GM20000 (cell line): ENCODE results near the gene AP2S1.
A peak's percentile ranks its signal among the peaks of the same experiment; 100 is the strongest.

Source experiments
- DNase-seq: peaks from one replicate; pipeline ENCODE4 v3.0.0; 2012; ENCODE audit warnings: low spot score
- TF ChIP-seq, protein P1 (sequence below): IDR thresholded peaks from 2 replicates; pipeline ENCODE4 v1.5.1; 2012; ENCODE audit warnings: mild to moderate bottlenecking, control low read depth; ENCODE audit errors: extremely low read depth, missing control alignments

The AP2S1 gene

DNA sequence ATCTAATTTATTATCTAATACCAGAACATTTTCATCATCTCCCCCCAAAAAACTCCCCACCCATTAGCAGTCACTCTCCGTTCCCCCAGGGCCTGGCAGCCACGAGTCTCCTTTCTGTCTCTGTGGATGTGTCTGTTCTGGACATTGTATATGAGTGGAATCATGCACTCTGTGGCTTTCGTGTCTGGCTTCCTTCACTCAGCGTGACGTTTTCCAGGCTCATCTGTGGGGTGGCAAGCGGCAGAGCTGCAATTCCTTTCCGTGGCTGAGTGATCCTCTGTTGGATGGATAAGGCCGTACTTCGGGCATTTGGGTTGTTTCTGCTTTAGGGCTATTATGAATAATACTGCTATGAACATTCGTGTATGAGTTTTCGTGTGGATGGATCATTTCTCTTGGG is 3.1 kb downstream of the AP2S1 start:
- no peak for DNase-seq
- TF ChIP-seq, protein P1, sequence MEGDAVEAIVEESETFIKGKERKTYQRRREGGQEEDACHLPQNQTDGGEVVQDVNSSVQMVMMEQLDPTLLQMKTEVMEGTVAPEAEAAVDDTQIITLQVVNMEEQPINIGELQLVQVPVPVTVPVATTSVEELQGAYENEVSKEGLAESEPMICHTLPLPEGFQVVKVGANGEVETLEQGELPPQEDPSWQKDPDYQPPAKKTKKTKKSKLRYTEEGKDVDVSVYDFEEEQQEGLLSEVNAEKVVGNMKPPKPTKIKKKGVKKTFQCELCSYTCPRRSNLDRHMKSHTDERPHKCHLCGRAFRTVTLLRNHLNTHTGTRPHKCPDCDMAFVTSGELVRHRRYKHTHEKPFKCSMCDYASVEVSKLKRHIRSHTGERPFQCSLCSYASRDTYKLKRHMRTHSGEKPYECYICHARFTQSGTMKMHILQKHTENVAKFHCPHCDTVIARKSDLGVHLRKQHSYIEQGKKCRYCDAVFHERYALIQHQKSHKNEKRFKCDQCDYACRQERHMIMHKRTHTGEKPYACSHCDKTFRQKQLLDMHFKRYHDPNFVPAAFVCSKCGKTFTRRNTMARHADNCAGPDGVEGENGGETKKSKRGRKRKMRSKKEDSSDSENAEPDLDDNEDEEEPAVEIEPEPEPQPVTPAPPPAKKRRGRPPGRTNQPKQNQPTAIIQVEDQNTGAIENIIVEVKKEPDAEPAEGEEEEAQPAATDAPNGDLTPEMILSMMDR = no peak

DNA sequence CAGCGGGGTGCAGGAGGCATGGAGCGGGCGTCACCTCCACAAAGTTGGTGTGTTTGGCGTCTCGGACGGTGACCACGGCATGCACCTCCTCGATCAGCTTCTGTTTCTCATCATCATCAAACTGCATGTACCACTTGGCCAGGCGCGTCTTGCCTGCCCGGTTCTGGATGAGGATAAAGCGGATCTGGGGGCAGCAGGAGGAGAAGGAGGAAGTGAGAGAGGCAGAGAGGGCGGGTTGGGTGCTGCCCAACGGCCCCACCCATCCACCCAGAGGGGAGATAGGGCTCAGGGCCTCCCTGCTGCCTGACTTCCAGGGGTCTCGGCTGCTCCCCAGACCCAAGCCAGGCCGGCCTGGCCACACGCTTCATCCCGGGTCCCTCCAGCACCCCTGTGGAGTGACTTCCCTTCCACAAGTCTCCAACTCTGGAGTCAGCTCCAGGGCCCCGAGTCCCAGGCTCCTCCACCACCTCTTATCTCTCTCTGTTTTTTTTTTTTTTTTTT is 4.6 kb downstream of the AP2S1 start:
- no peak for DNase-seq
- TF ChIP-seq, protein P1 = no peak

DNA sequence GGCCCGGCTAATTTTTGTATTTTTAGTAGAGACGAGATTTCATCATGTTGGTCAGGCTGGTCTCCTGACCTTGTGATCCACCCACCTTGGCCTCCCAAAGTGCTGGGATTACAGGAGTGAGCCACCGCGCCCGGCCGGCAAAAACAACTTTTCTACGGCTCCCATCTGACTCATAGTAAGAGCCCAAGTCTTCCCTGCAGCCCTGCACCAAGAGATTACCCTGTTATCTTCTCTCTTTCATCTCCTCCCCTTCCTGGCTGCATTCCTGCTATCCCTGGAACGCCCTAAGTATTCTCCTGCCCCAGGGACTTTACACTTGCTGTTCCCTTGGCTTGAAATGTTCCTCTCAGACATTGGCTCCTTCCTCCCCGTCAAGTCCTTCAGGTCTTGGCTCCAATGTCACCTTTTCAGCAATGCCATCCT is 6.6 kb downstream of the AP2S1 start:
- DNase-seq = no peak
- TF ChIP-seq, protein P1 = no peak

DNA sequence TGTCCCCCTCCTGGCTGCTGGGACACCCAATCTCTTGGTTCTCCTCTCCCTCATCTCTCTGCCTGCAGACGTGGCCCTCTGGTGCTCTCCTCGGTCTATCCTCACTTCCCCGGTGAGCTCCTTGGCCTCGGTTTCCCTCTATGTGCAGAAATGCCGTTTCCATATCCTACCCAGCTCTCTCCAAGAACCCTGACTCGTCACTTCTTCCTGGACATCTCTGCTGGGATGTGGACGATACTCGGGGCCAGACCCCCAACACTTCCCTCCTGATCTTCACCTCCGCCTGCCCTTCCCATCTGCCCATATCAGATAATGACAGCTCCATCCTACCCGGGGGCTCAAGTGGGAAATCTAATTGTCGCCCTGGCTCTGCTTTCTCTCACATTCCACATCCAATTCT is 7.9 kb downstream of the AP2S1 start:
- no peak for DNase-seq

DNA sequence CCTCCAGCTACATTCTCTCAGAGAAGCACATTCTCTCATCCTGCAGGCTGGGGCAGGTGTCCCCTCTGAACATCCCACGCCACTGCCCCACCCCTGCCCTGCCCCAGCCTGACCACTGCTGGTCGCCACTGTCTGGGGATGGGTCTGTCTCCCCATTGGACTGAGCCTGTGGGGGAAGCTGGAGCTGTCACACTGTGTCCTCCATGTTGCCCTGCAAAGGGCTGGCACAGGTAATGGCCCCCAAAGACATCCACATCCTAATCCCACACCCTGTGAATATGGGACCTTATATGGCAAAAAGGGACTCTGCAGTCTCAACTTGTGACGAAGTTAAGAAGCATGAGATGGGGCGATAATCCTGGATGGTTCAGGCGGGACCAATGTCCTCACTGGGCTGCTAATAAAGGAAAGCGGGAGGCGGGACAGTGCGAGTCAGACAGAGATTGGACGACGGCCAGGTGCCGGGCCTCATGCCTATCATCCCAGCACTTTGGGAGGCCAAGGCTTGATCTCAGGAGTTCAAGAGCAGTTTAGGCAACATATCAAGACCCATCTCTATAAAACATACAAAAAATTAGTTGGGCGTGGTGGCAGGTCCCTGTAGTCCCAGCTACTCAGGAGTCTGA is 9.1 kb downstream of the AP2S1 start:
- DNase-seq = no peak
- TF ChIP-seq, protein P1 = no peak

More for the DNA sequence above, 7.9 kb downstream of the AP2S1 start:
- TF ChIP-seq, protein P1 = no peak

DNA sequence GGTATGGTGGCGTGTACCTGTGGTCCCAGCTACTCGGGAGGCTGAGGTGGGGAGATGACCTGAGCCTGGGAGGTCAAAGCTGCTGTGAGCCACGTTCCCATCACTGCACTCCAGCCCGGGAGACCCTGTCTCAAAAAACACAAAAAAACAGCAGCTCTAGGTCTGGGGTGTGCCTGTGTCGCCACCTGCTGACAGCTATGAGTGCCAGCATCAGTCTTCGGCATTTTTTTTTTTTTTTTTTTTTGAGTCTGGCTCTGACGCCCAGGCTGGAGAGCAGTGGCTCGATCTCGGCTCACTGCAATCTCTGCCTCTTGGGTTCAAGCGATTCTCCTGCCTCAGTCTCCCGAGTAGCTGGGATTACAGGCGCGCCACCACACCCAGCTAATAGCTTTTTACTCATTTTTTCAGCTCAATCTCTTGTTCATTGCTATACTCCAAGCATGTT is 10.1 kb downstream of the AP2S1 start:
- TF ChIP-seq, protein P1 = peak; percentile 77
- peak; percentile 76 for DNase-seq

DNA sequence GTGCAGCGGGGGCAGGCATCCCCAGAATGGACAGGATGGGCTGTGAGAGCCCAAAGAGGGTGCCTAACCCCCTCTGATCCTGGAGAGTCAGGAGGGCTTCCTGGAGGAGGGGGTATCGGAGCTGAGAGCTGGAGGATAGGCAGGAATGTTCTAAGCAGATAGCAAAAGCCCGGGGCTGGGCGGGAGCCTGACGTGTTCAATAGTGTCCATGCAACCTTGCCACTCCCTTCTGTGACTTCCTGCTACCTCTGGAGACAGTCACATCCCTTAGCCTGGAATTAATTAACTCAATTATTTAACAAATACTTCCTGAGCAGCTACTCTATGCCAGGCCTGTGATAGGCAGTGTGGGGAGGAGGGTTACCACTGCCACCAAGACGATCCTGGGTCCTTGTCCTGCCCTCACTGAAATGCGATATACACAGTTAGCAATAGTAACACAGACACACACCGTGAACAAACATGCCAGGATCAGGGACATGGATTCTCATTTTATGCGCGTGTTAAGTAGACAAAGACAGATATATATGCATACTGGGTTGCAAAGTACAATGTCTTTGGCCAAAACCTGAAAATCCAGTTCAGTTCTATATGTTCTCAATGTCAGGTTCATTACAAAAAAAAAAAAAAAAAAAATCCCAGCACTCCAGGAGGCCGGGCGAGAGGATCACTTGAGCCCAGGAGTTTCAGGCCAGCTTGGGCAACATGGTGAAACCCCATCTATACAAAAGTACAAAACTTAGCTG is 10.7 kb downstream of the AP2S1 start:
- DNase-seq = no peak
- TF ChIP-seq, protein P1 = no peak
